ENCODE data around the gene SRMS.

The SRMS gene

GRCh38 chr20:63503524-63503923 is 44.0 kb downstream of the SRMS start:
- no peak for DNase-seq

- DNase-seq: peak in 1 of 56 donors; percentile 27
Observed at GRCh38 chr20:63502671-63503172, 44.8 kb downstream of the SRMS start.

- peak in 36 of 56 donors; percentile 5 to 81 (median 52) for DNase-seq
Observed at GRCh38 chr20:63501818-63502670, 45.5 kb downstream of the SRMS start.

- no peak for DNase-seq
Observed at GRCh38 chr20:63500902-63501817, 46.4 kb downstream of the SRMS start.

- no peak for DNase-seq
Observed at GRCh38 chr20:63500151-63500901, 47.2 kb downstream of the SRMS start.

DNA sequence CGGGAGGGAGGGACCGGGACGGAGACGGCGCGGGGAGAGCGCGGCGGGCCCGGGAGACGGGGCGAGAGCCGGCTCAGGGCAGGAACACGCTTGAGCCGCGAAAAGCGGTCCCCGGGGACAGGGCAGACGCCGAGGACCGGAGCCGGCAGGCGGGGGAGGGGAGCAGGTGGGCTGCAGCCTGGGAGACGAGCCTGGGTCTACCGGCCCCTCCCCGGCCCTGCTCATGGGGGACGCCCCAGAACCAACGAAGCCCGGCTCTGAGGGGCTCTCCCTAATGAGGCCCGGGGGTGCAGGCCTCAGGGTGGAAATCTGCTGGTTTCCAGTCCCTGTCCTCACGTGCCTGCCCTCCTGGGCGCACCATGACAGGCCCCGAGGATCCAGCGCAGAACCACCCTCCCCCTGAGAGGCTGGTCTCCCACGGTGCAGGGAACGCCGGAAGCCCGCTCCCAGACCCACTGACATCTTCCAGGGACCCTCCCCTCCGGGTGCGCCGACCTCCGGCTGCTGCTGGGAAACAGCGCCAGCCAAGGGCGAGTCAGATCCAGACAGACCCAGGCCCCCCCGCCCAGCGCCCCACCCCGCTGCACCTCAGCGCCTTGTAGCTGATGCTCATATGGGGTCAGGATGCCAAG is 48.1 kb downstream of the SRMS start:
- DNase-seq: no peak

GRCh38 chr20:63498960-63499337 is 48.6 kb downstream of the SRMS start, which contains the start of gene EEF1A2:
Gene EEF1A2, minus strand, starts transcription at chr20:63499083. Its CDS starts 1,320 bp downstream, at chr20:63497763.
- peak in 27 of 56 donors; percentile 10 to 67 (median 43) for DNase-seq

- DNase-seq: peak in 2 of 56 donors; percentile 17 to 47
Observed at GRCh38 chr20:63497946-63498935, 49.3 kb downstream of the SRMS start.

DNA sequence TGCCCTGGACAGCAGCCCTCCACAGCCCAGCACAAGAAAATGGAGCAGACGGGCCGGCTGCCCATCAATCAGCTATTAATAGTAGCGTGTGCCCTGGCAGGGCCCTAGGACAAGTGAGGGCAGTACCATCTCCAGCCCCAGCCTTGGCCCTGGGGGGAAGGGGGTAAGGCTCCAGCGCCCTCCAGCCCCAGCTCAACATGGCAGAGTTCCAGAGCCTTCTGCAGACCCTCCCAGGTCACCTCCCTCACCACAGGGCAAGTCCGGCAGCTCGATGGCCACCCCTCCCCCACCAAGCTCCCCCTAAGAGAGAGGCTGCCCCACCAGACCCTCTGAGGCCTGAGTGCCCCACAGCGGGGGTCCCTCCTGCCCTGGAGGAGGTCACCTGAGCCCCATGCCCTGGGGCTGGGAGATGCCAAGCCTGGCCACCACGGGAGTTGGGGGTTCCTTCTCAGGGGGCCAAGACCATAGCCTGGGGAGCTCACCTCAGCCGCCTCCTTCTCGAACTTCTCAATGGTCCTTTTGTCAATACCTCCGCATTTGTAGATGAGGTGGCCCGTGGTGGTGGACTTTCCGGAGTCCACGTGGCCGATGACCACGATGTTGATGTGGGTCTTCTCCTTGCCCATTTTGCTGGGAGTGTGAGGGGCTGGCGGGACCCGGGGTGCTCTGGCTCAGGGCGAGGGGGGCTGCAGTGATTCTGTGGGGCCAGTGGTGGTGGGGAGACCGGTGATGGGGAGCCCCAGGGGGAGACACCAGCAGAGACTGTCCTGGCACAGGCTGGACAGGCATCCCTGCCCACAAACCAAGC is 50.2 kb downstream of the SRMS start:
- DNase-seq: no peak

GRCh38 chr20:63496596-63497120 is 50.9 kb downstream of the SRMS start:
- no peak for DNase-seq

GRCh38 chr20:63495741-63496595 is 51.6 kb downstream of the SRMS start:
- DNase-seq: peak in 31 of 56 donors; percentile 15 to 74 (median 42)

DNA sequence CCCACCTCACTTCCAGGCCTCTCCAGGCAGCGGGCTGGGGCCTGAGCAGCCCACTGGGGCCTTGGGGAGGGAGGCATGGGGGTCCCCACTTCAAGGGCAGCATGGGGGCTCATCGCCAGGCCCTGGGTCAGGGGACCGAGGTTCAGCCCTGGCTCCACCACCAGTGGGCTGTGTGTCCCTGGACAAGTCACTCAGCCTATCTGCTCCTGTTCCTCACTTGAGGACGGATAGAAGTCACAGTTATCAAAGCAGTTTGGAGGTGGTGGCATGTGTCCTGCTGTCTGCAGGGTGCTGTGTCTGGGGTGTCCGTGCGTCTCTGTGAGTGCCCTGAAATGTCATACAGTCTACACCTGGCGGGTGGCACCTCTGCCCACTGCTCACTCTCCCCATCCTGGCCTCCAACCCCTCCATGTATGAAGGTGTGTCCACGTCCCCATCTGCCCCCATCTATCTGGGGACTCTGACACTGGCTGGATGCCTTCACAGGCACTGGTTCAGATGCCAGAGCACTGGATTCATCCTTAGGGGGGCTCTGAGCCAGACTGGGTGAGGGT is 52.3 kb downstream of the SRMS start:
- no peak for DNase-seq

- no peak for DNase-seq
Observed at GRCh38 chr20:63494420-63495166, 53.0 kb downstream of the SRMS start.

GRCh38 chr20:63494084-63494419 is 53.5 kb downstream of the SRMS start:
- DNase-seq: no peak

DNA sequence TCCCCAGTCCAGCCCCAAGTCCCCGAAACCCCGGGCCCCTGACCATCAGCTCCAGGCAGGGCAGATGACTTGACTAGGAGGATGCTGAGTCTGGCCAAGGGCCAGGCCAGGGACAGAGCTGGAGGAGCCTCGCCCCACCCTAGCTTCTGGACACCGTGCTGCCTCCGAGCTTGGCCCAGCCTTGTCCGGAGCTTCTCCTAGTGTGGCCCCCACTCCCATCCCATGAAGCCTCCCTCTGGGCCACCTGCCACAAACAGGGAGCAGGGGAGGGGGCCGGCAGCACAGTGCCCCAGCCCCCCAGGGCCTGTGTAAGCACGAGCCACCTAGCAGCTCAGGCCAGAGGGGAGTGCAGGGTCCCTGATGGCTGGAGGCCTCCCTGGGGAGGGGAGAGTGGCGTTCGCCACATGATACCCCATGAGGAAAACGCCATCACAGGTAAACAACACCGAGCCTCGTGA is 54.0 kb downstream of the SRMS start:
- DNase-seq: no peak

GRCh38 chr20:63492982-63493381 is 54.6 kb downstream of the SRMS start:
- no peak for DNase-seq
